Heart left ventricle (tissue), 16 donors: Measurements from ENCODE around the gene STAMBP. TPM values are rescaled to one million over a fixed set of nuclear protein-coding genes. Genes with fewer than 3 reads are reported as not detected.
A peak's percentile ranks its signal among the peaks of the same experiment; 100 is the strongest.

Source experiments
- ATAC-seq, 4 donors: fragments of 200-7000 bp; cut with Tn5 transposase; one replicate each; pipeline ENCODE4 v1.9.1; 2020 to 2022; ENCODE audit warnings: moderate library complexity in 4 of 4, mild to moderate bottlenecking in 3 of 4, moderate number of reproducible peaks in 1 of 4
- DNase-seq, 5 donors: peaks; one replicate each; pipeline ENCODE4 v3.0.0-alpha.2; 2020
- H3K27ac ChIP-seq, 12 donors: fragments of 200-600 bp; sonication (generic) in 4 of 12; one replicate each; pipeline versions ENCODE4 v1.5.0 to v1.8.0; 2016 to 2022; ENCODE audit warnings: mild to moderate bottlenecking in 2 of 12
- H3K27me3 ChIP-seq, 9 donors: fragments of 200-600 bp; sonication (generic) in 2 of 9; one replicate each; pipeline versions ENCODE4 v1.5.1 to v1.8.0; 2016 to 2022; ENCODE audit warnings: mild to moderate bottlenecking in 3 of 9
- H3K36me3 ChIP-seq, 9 donors: fragments of 200-600 bp; sonication (generic) in 2 of 9; one replicate each; pipeline versions ENCODE4 v1.5.0 to v1.8.0; 2018 to 2022; ENCODE audit warnings: mild to moderate bottlenecking in 2 of 9
- H3K4me1 ChIP-seq, 12 donors: fragments of 200-600 bp; sonication (generic) in 4 of 12; one replicate each; pipeline versions ENCODE4 v1.5.0 to v1.8.0; 2016 to 2022; ENCODE audit warnings: mild to moderate bottlenecking in 3 of 12
- H3K4me3 ChIP-seq, 12 donors: fragments of 200-600 bp; sonication (generic) in 4 of 12; one replicate each; pipeline versions ENCODE4 v1.5.0 to v1.8.0; 2017 to 2022; ENCODE audit warnings: mild to moderate bottlenecking in 9 of 12, moderate library complexity in 4 of 12
- H3K9me3 ChIP-seq, 12 donors: fragments of 200-600 bp; sonication (generic) in 4 of 12; one replicate each; pipeline versions ENCODE4 v1.5.0 to v1.8.0; 2016 to 2022; ENCODE audit warnings: mild to moderate bottlenecking in 1 of 12
- POLR2A ChIP-seq, 2 donors: fragments of 450-650 bp; IDR thresholded peaks; one replicate each; pipeline ENCODE4 v1.6.1; 2017; ENCODE audit warnings: antibody characterized with exemption in 2 of 2, mild to moderate bottlenecking in 2 of 2, moderate library complexity in 2 of 2
- WGBS, 4 donors: extraction: QIAGEN DNeasy Blood & Tissue Kit in 2 of 4; methylation state at CpG; one replicate each; pipeline versions ENCODE4 v1.1.5 to v1.1.7; 2013 to 2018; 5-methylcytosine and 5-hydroxymethylcytosine counted together
- intact Hi-C, 10 donors: fragments of 100-400 bp; cut with DNase I; formaldehyde crosslinking; loops; one replicate each; pipeline versions ENCODE4 v1.11.1 to v1.14.2; 2022
- polyA plus RNA-seq, 2 donors: library from polyadenylated mRNA; stranded (reverse); fragments of 200-250 nt; gene quantifications; one replicate each; pipeline ENCODE4 v1.2.3, GENCODE V29; 2013
- total RNA-seq, 9 donors: library from RNA; depleted of rRNA in 2 of 9; stranded (reverse); fragments of >200 nt in 2 of 9; fragmentation: NEBNext Ultra II Directional in 3 of 9; extraction: Animal tissue kit (Norgen Biotek cat#: 25700) in 3 of 9; gene quantifications; one replicate each; pipeline versions ENCODE4 v1.1.0 to v1.2.4, GENCODE V29; 2016 to 2023
- TF ChIP-seq, protein P1 (sequence below), 12 donors: fragments of 200-600 bp; sonication (generic) in 4 of 12; IDR thresholded peaks; one replicate each; pipeline versions ENCODE4 v1.5.0 to v1.8.0; 2018 to 2022; ENCODE audit warnings: antibody characterized with exemption in 12 of 12, mild to moderate bottlenecking in 5 of 12
- donor health status: ischemic (EF 13 %, LVEDD 7.1; RV severe dilation, severe dysfunction).
- donor health status: healthy with polysubstance abuse.
- donor health status: DM: no; HTN: yes; CAD: no.
- donor health status: DM: no; HTN: no; CAD: no.
- donor health status: ischemic (EF 25% LVEDD 6.9; RV normal size, moderate dysfunction).
- donor health status: ischemic (EF 25% LVEDD 5.7; RV mildly dilated, moderate dysfunction).
- donor health status: healthy.
- donor health status: DM: yes; HTN: yes; CAD: no.
- donor health status: ischemic (EF 35%, LVEDD 5.7; RV mildly dilated, moderate dysfunction).
- donor health status: nonischemic (EF 11% LVEDD 7.7; RV severe dilation, severe dysfunction).
- donor health status: DM: yes; HTN: yes; CAD: no.
- donor health status: PGD.
- donor health status: ischemic (EF 29% LVEDD 5.4; RV normal size, mild dysfunction).
- donor health status: nonischemic (EF 23%, LVEDD 6.1; RV moderate dilation, normal function).

STAMBP gene
- total and polyA plus RNA-seq, 11 donors: 13.2 to 38.0 (median 33.0) TPM

- intact Hi-C loops: no loop called here
- Histone ChIP-seq H3K27ac (peak overlapping the region in 1 of 12 donors; percentile 53), H3K4me1 (no peaks in the 10 kb centered on the region), H3K36me3 (no peaks in the 10 kb centered on the region), H3K9me3 (no peaks in the 10 kb centered on the region), H3K4me3 (no peak overlapping the region), H3K27me3 (peaks cover 0 to 3% (median 0%) of the 10 kb centered on the region in 9 donors)
- ATAC-seq (no peak), DNase-seq (no peak)
- 88 to 93% (median 91%) methylated on average over 8 of the region's 8 CpGs for WGBS, 4 donors
- TF ChIP-seq, protein P1, sequence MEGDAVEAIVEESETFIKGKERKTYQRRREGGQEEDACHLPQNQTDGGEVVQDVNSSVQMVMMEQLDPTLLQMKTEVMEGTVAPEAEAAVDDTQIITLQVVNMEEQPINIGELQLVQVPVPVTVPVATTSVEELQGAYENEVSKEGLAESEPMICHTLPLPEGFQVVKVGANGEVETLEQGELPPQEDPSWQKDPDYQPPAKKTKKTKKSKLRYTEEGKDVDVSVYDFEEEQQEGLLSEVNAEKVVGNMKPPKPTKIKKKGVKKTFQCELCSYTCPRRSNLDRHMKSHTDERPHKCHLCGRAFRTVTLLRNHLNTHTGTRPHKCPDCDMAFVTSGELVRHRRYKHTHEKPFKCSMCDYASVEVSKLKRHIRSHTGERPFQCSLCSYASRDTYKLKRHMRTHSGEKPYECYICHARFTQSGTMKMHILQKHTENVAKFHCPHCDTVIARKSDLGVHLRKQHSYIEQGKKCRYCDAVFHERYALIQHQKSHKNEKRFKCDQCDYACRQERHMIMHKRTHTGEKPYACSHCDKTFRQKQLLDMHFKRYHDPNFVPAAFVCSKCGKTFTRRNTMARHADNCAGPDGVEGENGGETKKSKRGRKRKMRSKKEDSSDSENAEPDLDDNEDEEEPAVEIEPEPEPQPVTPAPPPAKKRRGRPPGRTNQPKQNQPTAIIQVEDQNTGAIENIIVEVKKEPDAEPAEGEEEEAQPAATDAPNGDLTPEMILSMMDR (IDR thresholded peaks at IDR 0.05): no peak
- no peak for TF ChIP-seq POLR2A (IDR thresholded peaks at IDR 0.05)
Measured at GRCh38 chr2:73913414-73914054, 84.8 kb downstream of the STAMBP start.

DNA sequence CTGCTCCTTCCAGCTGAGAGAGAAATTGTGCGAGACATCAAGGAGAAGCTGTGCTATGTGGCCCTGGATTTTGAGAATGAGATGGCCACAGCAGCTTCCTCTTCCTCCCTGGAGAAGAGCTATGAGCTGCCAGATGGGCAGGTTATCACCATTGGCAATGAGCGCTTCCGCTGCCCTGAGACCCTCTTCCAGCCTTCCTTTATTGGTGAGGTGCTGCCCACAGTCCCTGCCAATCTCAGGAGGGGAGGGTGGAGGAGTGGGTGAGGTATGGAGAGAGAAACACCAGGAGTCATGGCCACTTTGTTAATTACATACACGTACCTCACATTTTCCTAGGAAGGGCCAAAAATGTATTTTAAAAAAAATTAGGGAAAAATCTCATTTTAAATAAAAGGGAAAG lies 85.9 kb downstream of the STAMBP start:
- Histone ChIP-seq H3K4me1 (no peaks in the 10 kb centered on the region), H3K27me3 (peaks cover 0 to 12% (median 0%) of the 10 kb centered on the region in 9 donors), H3K27ac (peak overlapping the region in 1 of 12 donors; percentile 53), H3K9me3 (no peaks in the 10 kb centered on the region), H3K36me3 (no peaks in the 10 kb centered on the region), H3K4me3 (no peak overlapping the region)
- TF ChIP-seq, protein P1 (IDR thresholded peaks at IDR 0.05): no peak
- TF ChIP-seq POLR2A (IDR thresholded peaks at IDR 0.05): no peak
- 81 to 87% (median 82%) methylated on average over 4 of the region's 4 CpGs for WGBS, 4 donors
- intact Hi-C loops: no loop called here
- no peak for DNase-seq
- ATAC-seq: no peak

- Histone ChIP-seq H3K27ac (peak overlapping the region in 1 of 12 donors; percentile 53), H3K36me3 (no peaks in the 10 kb centered on the region), H3K4me1 (no peaks in the 10 kb centered on the region), H3K27me3 (peaks cover 0 to 14% (median 0%) of the 10 kb centered on the region in 9 donors), H3K4me3 (no peak overlapping the region), H3K9me3 (no peaks in the 10 kb centered on the region)
- ATAC-seq (no peak), DNase-seq (no peak)
- TF ChIP-seq, protein P1 (IDR thresholded peaks at IDR 0.05): no peak
- no peak for TF ChIP-seq POLR2A (IDR thresholded peaks at IDR 0.05)
- intact Hi-C loops: no loop called here
- WGBS, 4 donors: 89 to 94% (median 92%) methylated on average over 5 of the region's 5 CpGs
Measured at GRCh38 chr2:73915437-73915993, 86.8 kb downstream of the STAMBP start.

GRCh38 chr2:73916666-73917065 lies 87.9 kb downstream of the STAMBP start:
- WGBS, 4 donors: 41 to 77% (median 46%) methylated on average over 2 of the region's 2 CpGs
- no peaks in the 10 kb centered on the region for H3K9me3 ChIP-seq
- peak overlapping the region in 1 of 12 donors; percentile 45 for H3K27ac ChIP-seq
- TF ChIP-seq POLR2A (IDR thresholded peaks at IDR 0.05): no peak
- no peaks in the 10 kb centered on the region for H3K36me3 ChIP-seq
- H3K4me1 ChIP-seq: no peaks in the 10 kb centered on the region
- no peak overlapping the region for H3K4me3 ChIP-seq
- H3K27me3 ChIP-seq: peaks cover 0 to 17% (median 0%) of the 10 kb centered on the region in 9 donors
- no peak for ATAC-seq
- intact Hi-C loops: no loop called here
- DNase-seq: no peak
